Keratinocyte (primary cell): ENCODE results near the gene NTNG1. TPM values are rescaled to one million over a fixed set of nuclear protein-coding genes. Genes with fewer than 3 reads are reported as not detected.

ENCODE experiments used
- DNase-seq: peaks from one replicate; pipeline ENCODE4 v3.0.0-alpha.2; 2011; ENCODE audit warnings: low read depth, missing footprints, low spot score
- FAIRE-seq: peaks from 2 replicates; lab custom pipeline; 2011; peaks lifted over from hg19 to GRCh38; lab: Jason Lieb, UNC
- H2AFZ ChIP-seq: 2 replicates; pipeline ENCODE4 v1.6.0; 2012; ENCODE audit warnings: low read length, control low read depth, inconsistent platforms; ENCODE audit not compliant: control insufficient read depth
- H3K27ac ChIP-seq: 2 replicates; pipeline ENCODE4 v1.5.1; 2011; ENCODE audit warnings: low read length; ENCODE audit not compliant: control insufficient read depth, insufficient read depth
- H3K27me3 ChIP-seq: 3 replicates; pipeline ENCODE4 v1.6.0; 2011; ENCODE audit warnings: low read length; ENCODE audit not compliant: control insufficient read depth, insufficient read depth; ENCODE audit errors: extremely low read depth
- H3K36me3 ChIP-seq, 2 experiments: 2 replicates in 1 of 2; 3 replicates in 1 of 2; pipeline ENCODE4 v1.5.1; 2011; ENCODE audit warnings: low read length in 2 of 2, mild to moderate bottlenecking in 1 of 2; ENCODE audit not compliant: control insufficient read depth in 2 of 2, insufficient read depth in 2 of 2; ENCODE audit errors: extremely low read depth in 1 of 2
- H3K4me1 ChIP-seq: 3 replicates; pipeline ENCODE4 v1.5.1; 2011; ENCODE audit warnings: low read length; ENCODE audit not compliant: control insufficient read depth, insufficient read depth; ENCODE audit errors: extremely low read depth
- H3K4me2 ChIP-seq: 3 replicates; pipeline ENCODE4 v1.6.0; 2011; ENCODE audit warnings: low read depth, low read length; ENCODE audit not compliant: control insufficient read depth, insufficient read depth; ENCODE audit errors: extremely low read depth
- H3K4me3 ChIP-seq, 3 experiments: fragments of 200-600 bp in 1 of 3; sonication (generic) in 1 of 3; 2 replicates in 2 of 3; 3 replicates in 1 of 3; pipeline ENCODE4 v1.5.1; 2011 to 2016; ENCODE audit warnings: low read length in 3 of 3, mild to moderate bottlenecking in 3 of 3, control low read depth in 2 of 3, inconsistent platforms in 1 of 3, low read depth in 1 of 3, mixed read lengths in 1 of 3, mixed run types in 1 of 3, moderate library complexity in 1 of 3; ENCODE audit not compliant: control insufficient read depth in 2 of 3, insufficient read depth in 2 of 3; ENCODE audit errors: extremely low read depth in 1 of 3
- H3K79me2 ChIP-seq: 2 replicates; pipeline ENCODE4 v1.6.0; 2012; ENCODE audit warnings: low read length; ENCODE audit not compliant: control insufficient read depth, insufficient read depth
- H3K9ac ChIP-seq: 3 replicates; pipeline ENCODE4 v1.6.0; 2011; ENCODE audit warnings: low read length; ENCODE audit not compliant: control insufficient read depth, insufficient read depth; ENCODE audit errors: extremely low read depth
- H3K9me1 ChIP-seq: 3 replicates; pipeline ENCODE4 v1.6.0; 2011; ENCODE audit warnings: low read length; ENCODE audit not compliant: control insufficient read depth, insufficient read depth; ENCODE audit errors: extremely low read depth
- H3K9me3 ChIP-seq: 2 replicates; pipeline ENCODE4 v1.5.1; 2012; ENCODE audit warnings: low read depth, low read length; ENCODE audit not compliant: control insufficient read depth
- H4K20me1 ChIP-seq: 3 replicates; pipeline ENCODE4 v1.6.0; 2011; ENCODE audit warnings: low read length; ENCODE audit not compliant: control insufficient read depth, insufficient read depth; ENCODE audit errors: extremely low read depth
- CTCF ChIP-seq, 3 experiments: IDR thresholded peaks in 1 of 3; conservative IDR thresholded peaks in 1 of 3; optimal IDR thresholded peaks in 1 of 3; 2 replicates in 2 of 3; 3 replicates in 1 of 3; pipeline versions ENCODE3 to v1.5.1; 2011; ENCODE audit warnings: low read length in 3 of 3, mild to moderate bottlenecking in 3 of 3, moderate library complexity in 2 of 3, control low read depth in 1 of 3, inconsistent platforms in 1 of 3; ENCODE audit not compliant: insufficient read depth in 2 of 3; ENCODE audit errors: extremely low read depth in 1 of 3
- EZH2 ChIP-seq: IDR thresholded peaks from one replicate; pipeline ENCODE4 v1.6.1; 2012; ENCODE audit warnings: inconsistent platforms, mild to moderate bottlenecking, low read length, moderate library complexity
- dilution Hi-C: fragments of 300-500 bp; cut with MboI; formaldehyde crosslinking; loops from one replicate; pipeline ENCODE4 v1.7.0; 2020; ENCODE audit warnings: low sequenced_read_pairs; ENCODE audit not compliant: extremely low pct_ligation_motif_present
- polyA plus RNA-seq, 5 experiments: library from polyadenylated mRNA; depleted of rRNA in 3 of 5; stranded (reverse) in 3 of 5; stranded (forward) in 1 of 5; unstranded in 1 of 5; fragments of >200 nt; gene quantifications; 1 replicate in 1 of 5; 2 replicates in 3 of 5; 3 replicates in 1 of 5; pipeline versions ENCODE4 v1.2.1 to v1.2.3, GENCODE V29; 2011 to 2012; ENCODE audit warnings: missing spikeins in 2 of 5, low read depth in 1 of 5, low replicate concordance in 1 of 5

NTNG1 gene
- polyA plus RNA-seq, 1 donor (not counting 4 experiments of a cell fraction or from before 2014, with no cell fraction given), result 8.1 TPM

- Histone ChIP-seq H2AFZ (no peak overlapping the region), H3K9ac (no peak overlapping the region), H3K9me3 (no peaks in the 10 kb centered on the region), H3K27me3 (no peaks in the 10 kb centered on the region), H3K4me2 (no peak overlapping the region), H4K20me1 (no peaks in the 10 kb centered on the region), H3K9me1 (no peaks in the 10 kb centered on the region), H3K27ac (no peak overlapping the region), H3K4me3 (no peak overlapping the region), H3K79me2 (no peaks in the 10 kb centered on the region), H3K4me1 (no peaks in the 10 kb centered on the region), H3K36me3 (no peaks in the 10 kb centered on the region)
- TF ChIP-seq CTCF (optimal IDR thresholded peaks at IDR 0.05 in 1 of 3, IDR thresholded peaks at IDR 0.05 in 1 of 3, conservative IDR thresholded peaks at IDR 0.05 in 1 of 3; ENCODE audit: extremely low read depth in 1 of 3, insufficient read depth in 2 of 3, low read length in 3 of 3) (no peak), EZH2 (no peak)
- dilution Hi-C loops, result no loop called here
- no peak for FAIRE-seq
- DNase-seq, result no peak
These were observed 273.1 kb downstream of the NTNG1 start for GRCh38 chr1:107413951-107414350.

GRCh38 chr1:107414550-107414949 lies 273.7 kb downstream of the NTNG1 start:
- Histone ChIP-seq H3K4me3 (no peak overlapping the region), H2AFZ (no peak overlapping the region), H3K27me3 (no peaks in the 10 kb centered on the region), H3K9me3 (no peaks in the 10 kb centered on the region), H3K27ac (no peak overlapping the region), H3K79me2 (no peaks in the 10 kb centered on the region), H3K36me3 (no peaks in the 10 kb centered on the region), H3K4me1 (no peaks in the 10 kb centered on the region), H3K9me1 (no peaks in the 10 kb centered on the region), H4K20me1 (no peaks in the 10 kb centered on the region), H3K4me2 (no peak overlapping the region), H3K9ac (no peak overlapping the region)
- dilution Hi-C loops, result no loop called here
- no peak for DNase-seq
- no peak for TF ChIP-seq CTCF (optimal IDR thresholded peaks at IDR 0.05 in 1 of 3, IDR thresholded peaks at IDR 0.05 in 1 of 3, conservative IDR thresholded peaks at IDR 0.05 in 1 of 3; ENCODE audit: extremely low read depth in 1 of 3, insufficient read depth in 2 of 3, low read length in 3 of 3)
- TF ChIP-seq EZH2, result no peak
- FAIRE-seq, result no peak
